ENCODE data around the gene SCN10A.

SCN10A gene

GRCh38 chr3:38816026-38816425, at the start of gene SCN10A:
Gene SCN10A (minus strand): TSS chr3:38816217. CDS start chr3:38794010, 22,207 bp downstream.
- DNase-seq = no peak

- DNase-seq = no peak
These were observed 37.0 kb upstream of the SCN10A start for GRCh38 chr3:38853011-38853410.

GRCh38 chr3:38843898-38844297, 27.9 kb upstream of the SCN10A start:
- no peak for DNase-seq

- DNase-seq = no peak
These were observed 26.4 kb upstream of the SCN10A start for GRCh38 chr3:38842266-38842965.

- no peak for DNase-seq
These were observed 25.0 kb upstream of the SCN10A start for GRCh38 chr3:38840987-38841386.

GRCh38 chr3:38837358-38837757, 21.3 kb upstream of the SCN10A start:
- DNase-seq = no peak

GRCh38 chr3:38836561-38836960, 20.5 kb upstream of the SCN10A start:
- no peak for DNase-seq

- no peak for DNase-seq
These were observed 19.9 kb upstream of the SCN10A start for GRCh38 chr3:38835939-38836338.

GRCh38 chr3:38834717-38835116, 18.7 kb upstream of the SCN10A start:
- no peak for DNase-seq

GRCh38 chr3:38834110-38834509, 18.1 kb upstream of the SCN10A start:
- DNase-seq = no peak

- no peak for DNase-seq
These were observed 13.4 kb upstream of the SCN10A start for GRCh38 chr3:38829404-38829803.

GRCh38 chr3:38828681-38829080, 12.7 kb upstream of the SCN10A start:
- no peak for DNase-seq

GRCh38 chr3:38827791-38828190, 11.8 kb upstream of the SCN10A start:
- no peak for DNase-seq

- no peak for DNase-seq
These were observed 10.0 kb upstream of the SCN10A start for GRCh38 chr3:38826001-38826400.

GRCh38 chr3:38824349-38824748, 8.3 kb upstream of the SCN10A start:
- no peak for DNase-seq

GRCh38 chr3:38823722-38824121, 7.7 kb upstream of the SCN10A start:
- no peak for DNase-seq

GRCh38 chr3:38823186-38823585, 7.2 kb upstream of the SCN10A start:
- DNase-seq = no peak

GRCh38 chr3:38811822-38812221, 4.2 kb downstream of the SCN10A start:
- DNase-seq = no peak

- DNase-seq = peak; percentile 79
These were observed 10.1 kb downstream of the SCN10A start for GRCh38 chr3:38805765-38806386.

- DNase-seq = no peak
These were observed 11.0 kb downstream of the SCN10A start for GRCh38 chr3:38805004-38805403.

- no peak for DNase-seq
These were observed 15.5 kb downstream of the SCN10A start for GRCh38 chr3:38800511-38800910.

GRCh38 chr3:38793721-38794120, 22.3 kb downstream of the SCN10A start:
- no peak for DNase-seq

- DNase-seq = no peak
These were observed 23.0 kb downstream of the SCN10A start for GRCh38 chr3:38792983-38793382.

GRCh38 chr3:38782148-38782547, 33.9 kb downstream of the SCN10A start:
- no peak for DNase-seq

- DNase-seq = no peak
These were observed 42.5 kb downstream of the SCN10A start for GRCh38 chr3:38773528-38773927.

Data from NCI-H1048 (cell line).